Fibroblast of the aortic adventitia (primary cell): ENCODE data around the gene ITPK1. TPM values are rescaled to one million over a fixed set of nuclear protein-coding genes. Genes with fewer than 3 reads are reported as not detected.

ENCODE experiments used
- DNase-seq: peaks from one replicate; pipeline ENCODE4 v3.0.0-alpha.2; 2010; ENCODE audit warnings: low read depth
- H3K4me3 ChIP-seq: 2 replicates; pipeline ENCODE4 v1.5.1; 2011; ENCODE audit warnings: low read depth, mild to moderate bottlenecking, control low read depth, low read length, moderate library complexity
- total RNA-seq: library from RNA; depleted of rRNA; stranded (reverse); fragments of >200 nt; gene quantifications from 2 replicates; pipeline ENCODE4 v1.2.3, GENCODE V29; 2012; ENCODE audit warnings: low replicate concordance
- TF ChIP-seq, protein P1 (sequence below): IDR thresholded peaks from 2 replicates; pipeline ENCODE4 v1.5.1; 2011; ENCODE audit warnings: mild to moderate bottlenecking, low read length, control low read depth, inconsistent platforms; ENCODE audit not compliant: insufficient read depth

Gene ITPK1
- total RNA-seq, 1 donor, result 20.1 TPM

DNA sequence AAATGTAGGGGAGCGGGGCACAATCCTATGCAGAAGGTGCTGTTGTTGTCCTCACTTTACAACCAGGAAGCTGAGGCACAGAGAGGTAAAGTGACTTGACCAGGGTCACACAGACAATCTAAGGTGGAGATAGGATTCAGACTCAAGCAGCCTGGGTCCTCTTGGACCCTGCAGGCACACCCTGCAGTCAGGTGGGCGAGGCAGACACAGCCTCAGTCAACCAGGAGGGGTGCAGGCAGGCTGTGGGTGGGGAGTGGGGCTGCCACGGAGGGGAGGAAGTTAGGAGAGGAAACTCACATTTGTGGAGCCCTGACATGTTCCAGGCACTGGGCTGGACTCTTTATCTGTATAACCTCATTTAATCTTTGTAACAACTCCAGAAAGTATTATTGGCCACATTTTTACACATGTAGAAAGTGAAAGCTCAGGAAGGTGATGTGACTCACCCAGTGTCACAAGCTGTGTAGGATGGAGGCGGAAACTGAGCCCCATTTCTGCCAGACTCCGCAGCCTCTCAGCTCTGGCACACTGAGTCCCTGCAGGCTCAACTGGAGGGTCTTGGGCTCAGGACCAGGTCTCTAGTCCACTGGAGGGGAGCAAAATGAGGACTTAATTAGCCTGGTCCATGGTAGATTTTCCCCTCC lies 217.7 kb downstream of the ITPK1 start:
- TF ChIP-seq, protein P1, sequence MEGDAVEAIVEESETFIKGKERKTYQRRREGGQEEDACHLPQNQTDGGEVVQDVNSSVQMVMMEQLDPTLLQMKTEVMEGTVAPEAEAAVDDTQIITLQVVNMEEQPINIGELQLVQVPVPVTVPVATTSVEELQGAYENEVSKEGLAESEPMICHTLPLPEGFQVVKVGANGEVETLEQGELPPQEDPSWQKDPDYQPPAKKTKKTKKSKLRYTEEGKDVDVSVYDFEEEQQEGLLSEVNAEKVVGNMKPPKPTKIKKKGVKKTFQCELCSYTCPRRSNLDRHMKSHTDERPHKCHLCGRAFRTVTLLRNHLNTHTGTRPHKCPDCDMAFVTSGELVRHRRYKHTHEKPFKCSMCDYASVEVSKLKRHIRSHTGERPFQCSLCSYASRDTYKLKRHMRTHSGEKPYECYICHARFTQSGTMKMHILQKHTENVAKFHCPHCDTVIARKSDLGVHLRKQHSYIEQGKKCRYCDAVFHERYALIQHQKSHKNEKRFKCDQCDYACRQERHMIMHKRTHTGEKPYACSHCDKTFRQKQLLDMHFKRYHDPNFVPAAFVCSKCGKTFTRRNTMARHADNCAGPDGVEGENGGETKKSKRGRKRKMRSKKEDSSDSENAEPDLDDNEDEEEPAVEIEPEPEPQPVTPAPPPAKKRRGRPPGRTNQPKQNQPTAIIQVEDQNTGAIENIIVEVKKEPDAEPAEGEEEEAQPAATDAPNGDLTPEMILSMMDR, result no peak
- peak; percentile 2 for DNase-seq
- no peak overlapping the region for H3K4me3 ChIP-seq

DNA sequence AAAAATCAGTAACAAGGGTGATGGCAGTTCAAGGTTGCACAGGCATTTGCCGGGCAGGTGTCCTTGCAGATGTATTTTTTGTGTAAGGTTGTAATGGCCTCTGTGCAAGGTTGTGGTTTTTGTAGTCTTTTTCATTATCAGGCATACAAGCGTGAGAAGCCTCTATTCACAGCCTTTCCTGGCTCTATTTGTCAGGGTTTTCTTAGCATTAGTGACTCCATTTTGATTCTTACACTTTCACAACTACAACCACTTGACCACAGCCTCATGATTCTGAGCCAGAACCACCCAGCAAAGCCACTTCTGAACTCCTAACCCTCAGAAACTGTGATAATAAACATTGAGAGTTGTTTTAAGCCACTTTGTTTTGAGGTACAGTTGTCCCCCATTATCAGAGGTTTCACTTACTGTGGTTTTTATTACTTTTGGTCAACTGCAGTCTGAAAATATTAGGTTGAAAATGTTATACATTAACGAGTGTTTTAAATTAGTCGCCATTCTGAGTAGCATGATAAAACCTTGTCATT lies 220.3 kb downstream of the ITPK1 start:
- no peak for DNase-seq
- TF ChIP-seq, protein P1, result no peak
- H3K4me3 ChIP-seq, result no peak overlapping the region

DNA sequence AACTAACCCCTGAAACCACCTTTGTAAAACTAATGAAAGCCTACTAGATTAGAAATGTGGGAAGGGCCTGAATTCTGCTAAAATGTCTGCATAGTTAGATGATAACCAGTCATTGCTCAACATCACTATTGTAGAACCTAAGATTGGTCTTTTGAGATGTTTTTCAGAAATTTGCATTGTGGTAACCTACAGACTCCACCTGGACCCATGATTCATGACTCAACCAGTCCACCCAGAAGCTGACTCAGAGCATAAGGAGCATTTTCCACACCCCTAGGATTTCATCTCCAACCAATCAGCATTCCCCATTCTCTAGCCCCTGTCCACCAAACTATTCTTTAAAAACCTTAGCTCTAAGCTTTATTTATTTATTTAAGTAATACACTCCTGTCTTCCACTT lies 223.1 kb downstream of the ITPK1 start:
- TF ChIP-seq, protein P1, result no peak
- no peak for DNase-seq
- H3K4me3 ChIP-seq, result no peak overlapping the region

DNA sequence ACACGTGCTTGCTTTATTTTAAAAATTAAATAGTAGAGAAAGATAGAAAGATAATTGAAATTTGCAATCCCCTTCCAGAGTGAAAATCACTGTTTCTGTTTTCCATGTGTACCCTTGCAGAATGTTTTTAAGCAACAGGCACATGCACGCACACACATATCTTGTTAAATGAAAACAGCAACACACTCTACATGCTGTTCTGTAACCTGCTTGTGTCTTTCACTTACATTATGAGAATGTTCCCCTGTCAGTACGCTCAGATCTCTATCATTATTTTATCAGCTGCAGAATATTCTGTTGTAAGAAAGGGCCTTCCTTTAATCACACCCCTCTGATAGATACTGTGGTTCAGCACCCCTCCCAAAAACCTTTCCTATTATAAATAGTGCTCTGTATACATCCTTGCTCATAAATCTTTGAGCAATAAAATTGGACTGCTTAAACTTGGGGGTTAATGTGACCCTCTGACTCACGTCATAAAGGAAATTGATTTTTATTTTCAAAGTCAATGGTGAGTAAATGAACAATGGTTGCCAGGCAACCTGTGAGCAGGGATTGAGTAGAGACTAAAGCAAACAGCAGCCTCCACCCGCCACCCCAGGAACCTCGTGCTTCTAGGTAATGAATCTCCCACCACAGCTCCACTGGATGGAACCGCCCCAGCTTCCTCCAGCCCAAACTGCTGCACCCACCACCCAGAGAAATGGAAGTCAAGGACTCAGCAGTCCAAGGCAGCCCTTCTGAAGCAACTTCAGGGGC lies 224.7 kb downstream of the ITPK1 start:
- H3K4me3 ChIP-seq, result no peak overlapping the region
- TF ChIP-seq, protein P1, result no peak
- no peak for DNase-seq

DNA sequence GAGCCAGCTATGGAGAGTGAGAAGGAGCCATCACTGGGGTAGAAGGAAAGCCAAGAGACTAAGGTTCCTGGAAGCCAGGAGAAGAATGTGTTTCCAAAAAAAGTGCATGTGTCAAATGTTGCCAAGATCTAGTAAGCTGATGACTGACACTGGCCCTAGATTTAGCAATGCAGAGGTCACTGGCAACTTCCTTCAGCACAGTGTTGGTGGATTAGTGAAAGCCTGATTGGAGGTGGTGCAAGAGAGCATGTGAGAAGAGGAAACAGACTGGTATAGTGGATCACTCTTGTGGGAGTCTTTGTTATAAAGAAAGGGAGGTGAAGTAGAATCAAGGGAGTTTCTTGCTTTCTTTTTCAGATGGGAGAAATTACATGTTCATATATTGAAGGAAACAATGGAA lies 226.8 kb downstream of the ITPK1 start:
- TF ChIP-seq, protein P1, result no peak
- DNase-seq, result no peak
- H3K4me3 ChIP-seq, result no peak overlapping the region

DNA sequence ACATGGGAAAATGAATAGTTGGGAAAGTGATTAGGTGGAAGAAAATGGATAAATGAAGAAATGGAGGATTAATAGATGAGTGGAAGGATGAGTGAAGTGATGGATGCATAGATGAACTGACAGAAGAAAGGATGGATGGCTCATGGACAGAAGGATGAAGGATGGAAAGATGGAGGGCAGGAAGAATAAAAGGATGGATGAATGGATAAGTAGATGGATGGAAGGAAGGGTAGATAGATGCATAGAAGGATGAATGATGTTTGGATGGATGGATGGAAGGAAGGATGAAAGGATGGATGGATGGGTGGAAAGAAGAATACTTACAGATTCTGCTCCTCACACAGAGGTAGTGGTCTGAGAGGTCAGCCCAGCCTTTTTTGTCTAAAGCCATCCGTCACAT lies 228.6 kb downstream of the ITPK1 start:
- no peak for DNase-seq
- no peak overlapping the region for H3K4me3 ChIP-seq
- TF ChIP-seq, protein P1, result no peak

Other genes with a start within 250 kb of the ITPK1 start
- 0.18 TPM in 1 of 2 replicates, not detected in the other for gene CHGA, start 192.8 kb downstream of the ITPK1 start, total RNA-seq
- 5.7 and 12.7 TPM in 2 replicates for gene MOAP1, start 69.0 kb upstream of the ITPK1 start, total RNA-seq
- 2.4 and 12.1 TPM in 2 replicates for gene LYSET, start 69.4 kb upstream of the ITPK1 start, total RNA-seq
- gene GON7, start 91.1 kb upstream of the ITPK1 start, total RNA-seq, result 17.3 and 28.1 TPM in 2 replicates
- 43.3 and 46.9 TPM in 2 replicates for gene UBR7, start 91.3 kb upstream of the ITPK1 start, total RNA-seq
- 38.0 and 39.6 TPM in 2 replicates for gene BTBD7, start 217.1 kb upstream of the ITPK1 start, total RNA-seq
- not detected in 2 replicates for gene COX8C, start 231.3 kb upstream of the ITPK1 start, total RNA-seq